GM19452 (cell line): Measurements from ENCODE around the gene RESP18.
"Not testable (repeated sequence)": the region's sequence is repeated elsewhere in the genome, so short reads cannot be mapped to it uniquely, and the experiment has no call there.

ENCODE experiments used
- ATAC-seq: cut with Tn5 transposase; IDR thresholded peaks from one replicate; pipeline ENCODE4 v1.9.1; 2021; ENCODE audit not compliant: unreplicated experiment

RESP18 gene

GRCh38 chr2:219325657-219326315 is 6.8 kb downstream of the RESP18 start:
- ATAC-seq, result no peak

GRCh38 chr2:219325136-219325535 is 7.4 kb downstream of the RESP18 start:
- ATAC-seq, result no peak

DNA sequence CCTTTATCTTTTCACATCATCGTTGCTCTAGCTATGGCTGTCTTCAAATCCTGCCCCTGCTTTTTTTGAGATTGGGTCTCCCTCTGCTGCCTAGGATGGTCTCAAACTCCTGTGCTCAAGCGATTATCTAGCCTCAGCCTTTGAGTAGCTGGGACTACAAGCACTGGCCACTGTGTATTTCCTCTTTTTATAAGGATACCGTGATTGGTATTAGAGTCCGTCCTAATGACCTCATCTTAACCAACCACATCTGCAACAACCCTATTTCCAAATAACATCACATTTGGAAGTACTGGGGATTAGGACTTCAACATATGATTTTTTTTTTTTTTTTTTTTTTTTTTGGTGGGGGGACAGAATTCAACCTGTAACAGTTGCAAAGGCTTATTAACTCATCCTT is 9.1 kb downstream of the RESP18 start:
- no peak for ATAC-seq

- no peak for ATAC-seq
These were observed 17.6 kb downstream of the RESP18 start for GRCh38 chr2:219314804-219315468.

DNA sequence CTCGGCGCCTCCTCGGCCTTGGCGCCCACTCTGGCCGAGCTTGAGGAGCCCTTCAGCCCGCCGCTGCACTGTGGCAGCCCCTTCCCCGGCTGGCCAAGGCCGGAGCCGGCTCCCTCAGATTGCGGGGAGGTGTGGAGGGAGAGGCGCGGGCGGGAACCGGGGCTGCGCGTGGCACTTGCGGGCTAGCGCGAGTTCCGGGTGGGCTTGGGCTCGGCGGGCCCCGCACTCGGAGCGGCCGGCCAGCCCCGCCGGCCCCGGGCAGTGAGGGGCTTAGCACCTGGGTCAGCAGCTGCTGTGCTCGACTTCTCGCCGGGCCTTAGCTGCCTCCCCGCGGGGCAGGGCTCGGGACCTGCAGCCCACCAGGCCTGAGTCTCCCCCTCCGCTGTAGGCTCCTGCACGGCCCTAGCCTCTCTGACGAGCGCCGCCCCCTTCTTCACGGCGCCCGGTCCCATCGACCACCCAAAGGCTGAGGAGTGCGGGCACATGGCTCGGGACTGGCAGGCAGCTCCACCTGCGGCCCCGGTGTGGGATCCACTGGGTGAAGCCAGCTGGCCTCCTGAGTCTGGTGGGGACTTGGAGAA is 19.8 kb downstream of the RESP18 start:
- not testable (repeated sequence) for ATAC-seq

GRCh38 chr2:219309278-219309677 is 23.3 kb downstream of the RESP18 start, which contains the start of gene PTPRN:
Gene PTPRN (minus strand): TSS chr2:219309401. CDS start chr2:219309332, 69 bp downstream.
- ATAC-seq, result no peak

GRCh38 chr2:219308142-219309101 is 24.1 kb downstream of the RESP18 start:
- ATAC-seq, result no peak

GRCh38 chr2:219306047-219306446 is 26.5 kb downstream of the RESP18 start:
- ATAC-seq, result no peak

GRCh38 chr2:219304223-219304622 is 28.3 kb downstream of the RESP18 start:
- no peak for ATAC-seq

DNA sequence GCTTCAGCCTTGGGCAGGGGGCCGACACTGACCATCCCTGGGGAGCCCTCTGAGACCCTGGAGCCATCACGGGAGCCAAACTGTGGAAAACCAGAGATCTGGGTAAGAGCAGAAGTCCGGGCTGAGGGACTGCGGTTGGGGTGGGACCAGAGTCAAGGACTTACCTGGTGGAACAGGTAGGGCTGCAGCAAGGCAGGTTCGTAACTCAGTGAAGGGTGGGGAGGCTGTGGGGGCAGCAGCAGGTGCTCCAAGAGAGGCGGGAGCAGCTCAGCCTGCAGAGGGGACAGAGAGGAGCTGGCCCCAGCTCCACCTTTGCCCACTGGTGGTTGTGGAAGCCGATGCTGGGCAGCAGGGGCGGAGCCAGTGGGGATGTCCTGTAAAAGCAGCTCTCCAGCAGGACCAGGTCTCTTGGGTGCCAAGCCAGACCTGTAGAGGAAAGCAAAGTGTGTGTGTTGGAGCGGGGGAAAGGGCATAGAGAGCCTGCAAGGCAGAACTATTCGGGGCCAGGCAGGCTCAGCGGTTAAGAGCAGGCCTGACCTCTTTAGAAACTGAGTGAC is 30.1 kb downstream of the RESP18 start:
- ATAC-seq, result no peak

DNA sequence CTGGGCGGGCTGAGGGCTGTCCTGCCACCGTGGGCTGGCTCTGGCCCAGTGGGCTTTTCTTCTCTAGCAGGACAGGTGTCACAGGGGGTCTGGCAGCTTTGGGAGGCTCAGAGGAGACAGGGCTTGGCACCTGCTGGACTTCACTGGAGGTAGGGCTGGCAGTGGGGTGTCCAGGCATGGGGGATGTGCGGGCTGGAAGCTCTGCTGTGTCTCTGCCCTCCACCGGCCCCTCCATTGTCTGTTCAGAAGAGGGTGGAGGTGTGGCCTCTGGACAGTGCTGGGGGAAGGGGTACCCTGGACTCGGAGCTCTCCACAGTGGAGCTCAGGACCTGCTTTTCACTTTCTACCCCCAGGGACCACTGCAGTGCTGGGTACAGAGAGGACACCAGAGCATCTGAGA is 32.5 kb downstream of the RESP18 start:
- ATAC-seq, result no peak

DNA sequence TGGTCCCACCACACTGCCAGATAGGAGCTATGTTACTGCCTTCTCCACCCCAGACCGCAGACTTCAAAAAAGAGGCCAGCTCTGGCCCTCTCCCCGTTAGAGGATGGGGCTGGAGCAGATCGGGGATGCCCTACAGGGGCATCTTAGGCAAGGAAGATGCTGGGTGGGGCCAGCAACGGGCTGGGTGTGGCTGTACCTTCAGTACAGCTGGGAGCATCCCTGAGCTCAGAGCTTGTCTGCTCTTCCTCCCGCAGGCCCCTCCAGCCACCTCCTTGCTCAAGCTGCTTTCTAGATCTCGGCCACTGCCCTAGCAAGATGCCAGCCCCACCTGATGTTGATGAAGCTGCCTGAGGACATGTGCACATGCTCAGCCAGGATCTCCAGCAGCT is 33.2 kb downstream of the RESP18 start:
- no peak for ATAC-seq

- peak; percentile 60 for ATAC-seq
These were observed 33.7 kb downstream of the RESP18 start for GRCh38 chr2:219298759-219299371.

- no peak for ATAC-seq
These were observed 34.6 kb downstream of the RESP18 start for GRCh38 chr2:219297766-219298456.

- ATAC-seq, result no peak
These were observed 35.7 kb downstream of the RESP18 start for GRCh38 chr2:219296631-219297391.

GRCh38 chr2:219296142-219296541 is 36.4 kb downstream of the RESP18 start:
- no peak for ATAC-seq

- ATAC-seq, result peak; percentile 85
These were observed 37.9 kb downstream of the RESP18 start for GRCh38 chr2:219294356-219295351.

DNA sequence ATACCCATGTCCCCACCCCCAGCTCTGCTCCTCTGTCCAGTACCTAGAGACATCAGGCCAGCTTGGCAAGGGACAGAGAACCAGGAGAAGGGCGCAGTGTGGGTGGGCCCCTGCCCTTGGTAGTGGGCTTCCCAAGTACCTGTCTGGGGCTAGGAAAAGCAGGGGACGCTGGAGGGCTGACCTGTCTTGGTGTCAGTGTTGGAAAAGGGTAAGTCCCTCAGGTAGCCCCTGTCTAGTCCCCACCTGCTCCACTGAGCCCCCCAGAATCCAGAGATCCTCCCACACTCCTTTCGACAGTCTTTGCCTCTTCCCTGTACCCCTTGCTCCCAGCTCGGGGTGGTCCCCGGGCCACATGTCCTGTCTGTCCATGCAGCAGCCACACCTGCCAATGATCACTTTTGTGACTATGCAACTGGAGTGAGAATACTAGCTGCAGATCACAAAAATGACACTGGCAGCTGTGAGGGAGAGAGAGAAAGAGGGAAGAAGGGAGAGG is 38.8 kb downstream of the RESP18 start:
- no peak for ATAC-seq
